Ishikawa (cell line): ENCODE measurements around the gene ZMIZ1.

Experiments
- CEBPB ChIP-seq: IDR thresholded peaks from 2 replicates; pipeline ENCODE4 v1.6.1; 2012
- CREB1 ChIP-seq: IDR thresholded peaks from 2 replicates; pipeline ENCODE4 v1.6.1; 2012; ENCODE audit warnings: low read depth
- EGR1 ChIP-seq: IDR thresholded peaks from 2 replicates; pipeline ENCODE4 v1.6.1; 2012
- EP300 ChIP-seq: IDR thresholded peaks from 2 replicates; pipeline ENCODE4 v1.6.1; 2012; ENCODE audit warnings: borderline replicate concordance
- FOXM1 ChIP-seq: IDR thresholded peaks from 2 replicates; pipeline ENCODE4 v1.6.1; 2012; ENCODE audit warnings: low read depth, borderline replicate concordance
- MAX ChIP-seq: IDR thresholded peaks from 2 replicates; pipeline ENCODE4 v1.6.1; 2012
- NFIC ChIP-seq: IDR thresholded peaks from 2 replicates; pipeline ENCODE4 v1.6.1; 2012
- RAD21 ChIP-seq: IDR thresholded peaks from 2 replicates; pipeline ENCODE4 v1.6.1; 2012; ENCODE audit warnings: low read depth
- REST ChIP-seq: IDR thresholded peaks from 2 replicates; pipeline ENCODE4 v1.6.1; 2012; ENCODE audit warnings: low read depth, mild to moderate bottlenecking
- TAF1 ChIP-seq: IDR thresholded peaks from 2 replicates; pipeline ENCODE4 v1.6.1; 2012; ENCODE audit warnings: low read depth, mild to moderate bottlenecking
- TCF12 ChIP-seq: IDR thresholded peaks from 2 replicates; pipeline ENCODE4 v1.6.1; 2012; ENCODE audit warnings: low read depth
- TEAD4 ChIP-seq: IDR thresholded peaks from 2 replicates; pipeline ENCODE4 v1.6.1; 2012
- USF1 ChIP-seq: IDR thresholded peaks from 2 replicates; pipeline ENCODE4 v1.6.1; 2012
- YY1 ChIP-seq: IDR thresholded peaks from 2 replicates; pipeline ENCODE4 v1.6.1; 2012; ENCODE audit warnings: low read depth
- ZBTB7A ChIP-seq: IDR thresholded peaks from 2 replicates; pipeline ENCODE4 v1.6.1; 2012; ENCODE audit warnings: low read depth

Gene ZMIZ1

GRCh38 chr10:79234391-79235315 lies 165.9 kb downstream of the ZMIZ1 start:
- TF ChIP-seq RAD21 (no peak), EGR1 (no peak), ZBTB7A (no peak), NFIC (no peak), EP300 (no peak), TEAD4 (no peak), USF1 (no peak), FOXM1 (no peak), TAF1 (no peak), CEBPB (no peak), TCF12 (no peak), CREB1 (no peak), REST (no peak), MAX (no peak), YY1 (no peak)

DNA sequence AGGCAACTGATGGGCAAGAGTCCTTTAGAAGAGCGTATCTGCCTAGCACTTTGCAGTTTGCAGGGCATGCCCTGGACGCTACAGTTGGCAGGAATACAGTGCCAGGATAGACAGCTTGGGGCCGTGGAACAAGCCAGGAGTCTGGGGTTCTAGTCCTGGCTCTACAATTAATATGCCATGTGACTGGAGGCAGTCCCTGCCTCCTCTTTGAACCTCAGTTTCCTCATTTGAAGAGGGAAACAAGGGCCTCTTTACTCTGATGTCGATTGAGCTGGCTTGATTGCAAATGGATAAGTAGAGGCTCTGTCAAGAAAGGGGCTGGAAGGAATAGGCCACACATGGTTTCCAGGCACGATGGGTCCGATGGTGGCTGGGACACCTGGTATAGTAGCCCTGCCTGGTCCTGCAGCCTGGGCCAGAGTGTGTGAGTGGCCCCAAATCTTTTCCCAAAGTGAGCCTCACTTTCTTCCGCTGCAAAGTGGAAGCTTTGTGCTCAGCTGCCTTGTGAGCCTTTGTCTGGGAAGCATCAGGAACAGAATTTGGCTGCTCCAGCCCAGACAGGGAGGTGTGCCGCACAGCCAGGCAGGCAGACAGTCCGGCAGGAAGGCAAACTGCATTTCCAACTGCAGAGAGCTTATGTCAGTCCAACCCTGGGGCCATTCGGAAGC lies 167.1 kb downstream of the ZMIZ1 start:
- TF ChIP-seq EP300 (no peak), NFIC (no peak), RAD21 (no peak)

GRCh38 chr10:79236433-79236765 lies 167.6 kb downstream of the ZMIZ1 start:
- TF ChIP-seq TAF1 (no peak), CEBPB (no peak), REST (no peak), FOXM1 (no peak), EGR1 (no peak), CREB1 (no peak), RAD21 (no peak), ZBTB7A (no peak), TEAD4 (no peak), EP300 (no peak), YY1 (no peak), NFIC (no peak), USF1 (no peak), TCF12 (no peak), MAX (no peak)

GRCh38 chr10:79237454-79238157 lies 168.8 kb downstream of the ZMIZ1 start:
- TF ChIP-seq TAF1: no peak
- TF ChIP-seq RAD21: no peak
- TF ChIP-seq USF1: no peak
- TF ChIP-seq EP300: no peak
- TF ChIP-seq FOXM1: no peak

DNA sequence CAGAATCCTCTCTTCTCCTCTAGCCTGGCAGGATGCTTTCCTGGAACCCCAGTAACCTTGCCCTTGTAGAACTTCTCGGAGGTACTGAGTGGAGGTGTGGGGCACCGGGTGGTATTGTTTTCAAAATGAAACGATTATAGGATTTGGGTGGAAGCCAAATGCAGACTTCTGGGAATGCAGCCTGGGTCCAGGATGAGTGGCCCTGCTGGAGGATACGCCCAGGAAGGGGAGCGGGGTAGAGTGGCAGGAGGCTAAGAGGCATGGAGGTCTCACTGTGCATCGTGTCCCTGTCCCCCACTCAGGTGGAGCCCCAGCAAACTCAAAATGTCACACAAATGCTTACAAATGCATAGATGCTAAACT lies 169.4 kb downstream of the ZMIZ1 start:
- TF ChIP-seq TCF12 (no peak), REST (no peak), EGR1 (no peak), TAF1 (no peak), FOXM1 (no peak), USF1 (no peak), ZBTB7A (no peak), CEBPB (no peak), MAX (no peak), TEAD4 (no peak), YY1 (no peak), NFIC (no peak)
